ENCODE data around the gene PTPRG.
"Not testable (repeated sequence)": the region's sequence is repeated elsewhere in the genome, so short reads cannot be mapped to it uniquely, and the experiment has no call there.

PTPRG gene

GRCh38 chr3:61725851-61726333, 164.5 kb downstream of the PTPRG start:
- no peak for DNase-seq (ENCODE audit: low spot score)

GRCh38 chr3:61727435-61727834, 166.1 kb downstream of the PTPRG start:
- DNase-seq (ENCODE audit: low spot score), result no peak

- DNase-seq (ENCODE audit: low spot score), result no peak
Measured at GRCh38 chr3:61729038-61729634, 167.8 kb downstream of the PTPRG start.

GRCh38 chr3:61730056-61730455, 168.7 kb downstream of the PTPRG start:
- no peak for DNase-seq (ENCODE audit: low spot score)

- no peak for DNase-seq (ENCODE audit: low spot score)
Measured at GRCh38 chr3:61730577-61731231, 169.3 kb downstream of the PTPRG start.

- DNase-seq (ENCODE audit: low spot score), result no peak
Measured at GRCh38 chr3:61733000-61733399, 171.6 kb downstream of the PTPRG start.

- DNase-seq (ENCODE audit: low spot score), result no peak
Measured at GRCh38 chr3:61733876-61734275, 172.5 kb downstream of the PTPRG start.

- no peak for DNase-seq (ENCODE audit: low spot score)
Measured at GRCh38 chr3:61734749-61735686, 173.6 kb downstream of the PTPRG start.

GRCh38 chr3:61736506-61736905, 175.1 kb downstream of the PTPRG start:
- DNase-seq (ENCODE audit: low spot score), result no peak

GRCh38 chr3:61739640-61740039, 178.3 kb downstream of the PTPRG start:
- DNase-seq (ENCODE audit: low spot score), result no peak

- no peak for DNase-seq (ENCODE audit: low spot score)
Measured at GRCh38 chr3:61740494-61740893, 179.1 kb downstream of the PTPRG start.

- no peak for DNase-seq (ENCODE audit: low spot score)
Measured at GRCh38 chr3:61741551-61741950, 180.2 kb downstream of the PTPRG start.

GRCh38 chr3:61742006-61742405, 180.6 kb downstream of the PTPRG start:
- DNase-seq (ENCODE audit: low spot score), result no peak

- DNase-seq (ENCODE audit: low spot score), result no peak
Measured at GRCh38 chr3:61743067-61743466, 181.7 kb downstream of the PTPRG start.

- no peak for DNase-seq (ENCODE audit: low spot score)
Measured at GRCh38 chr3:61743686-61744242, 182.4 kb downstream of the PTPRG start.

GRCh38 chr3:61748288-61748687, 186.9 kb downstream of the PTPRG start:
- DNase-seq (ENCODE audit: low spot score), result no peak

- no peak for DNase-seq (ENCODE audit: low spot score)
Measured at GRCh38 chr3:61750766-61751165, 189.4 kb downstream of the PTPRG start.

- no peak for DNase-seq (ENCODE audit: low spot score)
Measured at GRCh38 chr3:61758839-61759238, 197.5 kb downstream of the PTPRG start.

GRCh38 chr3:61760783-61761182, 199.4 kb downstream of the PTPRG start:
- DNase-seq (ENCODE audit: low spot score), result not testable (repeated sequence)

- no peak for DNase-seq (ENCODE audit: low spot score)
Measured at GRCh38 chr3:61761694-61762430, 200.5 kb downstream of the PTPRG start.

- no peak for DNase-seq (ENCODE audit: low spot score)
Measured at GRCh38 chr3:61765157-61765876, 203.9 kb downstream of the PTPRG start.
